Central memory CD8-positive, alpha-beta T cell (primary cell): ENCODE measurements around the gene CDC42SE2.
"Not testable (repeated sequence)": the region's sequence is repeated elsewhere in the genome, so short reads cannot be mapped to it uniquely, and the experiment has no call there.

ENCODE experiments used
- ATAC-seq: fragments of 150-1000 bp; cut with Tn5 transposase; replicated peaks from 2 replicates; pipeline ENCODE4 v1.10.0; 2022; ENCODE audit warnings: mild to moderate bottlenecking, moderate FRiP score, moderate number of reproducible peaks; ENCODE audit not compliant: poor library complexity, severe bottlenecking; ENCODE audit errors: extremely low read depth
- DNase-seq, 2 donors: peaks; one replicate each; pipeline ENCODE4 v3.0.0; 2021; ENCODE audit warnings: low spot score in 2 of 2
- H3K27ac Mint-ChIP-seq: one replicate; pipeline ENCODE4 v1.8.0; 2022; ENCODE audit warnings: low read depth, mild to moderate bottlenecking, moderate library complexity, mixed read lengths
- H3K27me3 Mint-ChIP-seq: one replicate; pipeline ENCODE4 v1.8.0; 2022; ENCODE audit warnings: mixed read lengths
- H3K36me3 Mint-ChIP-seq: one replicate; pipeline ENCODE4 v1.8.0; 2022; ENCODE audit warnings: mild to moderate bottlenecking, moderate library complexity, mixed read lengths; ENCODE audit not compliant: insufficient read depth
- H3K4me1 Mint-ChIP-seq: one replicate; pipeline ENCODE4 v1.8.0; 2022; ENCODE audit warnings: mixed read lengths
- H3K4me3 Mint-ChIP-seq: one replicate; pipeline ENCODE4 v1.8.0; 2022; ENCODE audit warnings: mild to moderate bottlenecking, moderate library complexity, mixed read lengths
- H3K9me3 Mint-ChIP-seq: one replicate; pipeline ENCODE4 v1.8.0; 2022; ENCODE audit warnings: mixed read lengths

Gene CDC42SE2

DNA sequence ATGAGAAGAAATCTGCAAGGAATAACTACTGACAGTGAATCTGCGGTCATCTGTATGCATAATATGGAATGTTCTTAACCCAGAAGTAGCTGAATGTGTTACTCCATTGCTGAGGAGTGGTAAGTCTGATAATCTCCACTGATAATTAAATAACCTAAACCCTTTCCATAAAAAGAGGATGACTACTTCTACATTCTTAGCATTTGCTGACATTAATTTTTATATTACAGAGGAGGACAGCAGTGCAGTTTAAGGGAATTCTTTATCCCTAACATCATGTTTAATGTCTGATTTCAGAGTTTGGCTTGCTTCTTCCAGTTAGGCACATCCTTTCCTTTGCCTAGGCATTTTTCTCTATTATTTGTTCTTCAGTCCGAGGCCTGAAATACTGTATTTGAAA is 52.2 kb downstream of the CDC42SE2 start:
- H3K27ac Mint-ChIP-seq: peak overlapping the region; percentile 69
- H3K9me3 Mint-ChIP-seq: no peaks in the 10 kb centered on the region
- ATAC-seq: no peak
- H3K36me3 Mint-ChIP-seq: peaks cover 63% of the 10 kb centered on the region
- no peaks in the 10 kb centered on the region for H3K27me3 Mint-ChIP-seq
- peak overlapping the region; percentile 6 for H3K4me3 Mint-ChIP-seq
- H3K4me1 Mint-ChIP-seq: peaks cover 71% of the 10 kb centered on the region
- DNase-seq: no peak

DNA sequence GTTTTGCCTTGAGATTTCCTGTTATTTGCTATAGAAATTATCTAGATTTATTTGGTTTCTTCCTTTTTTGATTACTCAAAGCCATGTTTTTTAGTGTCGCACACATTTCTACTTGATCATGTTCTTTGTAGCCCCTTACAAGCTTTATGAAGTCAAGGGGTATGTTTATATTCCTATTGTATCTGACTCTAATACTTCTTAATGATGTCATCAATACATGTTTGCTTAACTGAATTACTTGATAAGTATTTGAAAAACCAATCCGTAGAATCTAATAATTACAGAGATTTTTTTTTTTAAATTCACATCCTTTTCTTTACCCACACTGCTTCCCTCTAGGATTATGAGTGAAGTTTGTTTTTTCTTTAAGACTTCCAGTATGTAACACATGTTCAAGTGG is 53.0 kb downstream of the CDC42SE2 start:
- no peak overlapping the region for H3K4me3 Mint-ChIP-seq
- no peaks in the 10 kb centered on the region for H3K27me3 Mint-ChIP-seq
- H3K36me3 Mint-ChIP-seq: peaks cover 67% of the 10 kb centered on the region
- DNase-seq: no peak
- H3K27ac Mint-ChIP-seq: peak overlapping the region; percentile 60
- H3K4me1 Mint-ChIP-seq: peaks cover 70% of the 10 kb centered on the region
- no peak for ATAC-seq
- no peaks in the 10 kb centered on the region for H3K9me3 Mint-ChIP-seq

DNA sequence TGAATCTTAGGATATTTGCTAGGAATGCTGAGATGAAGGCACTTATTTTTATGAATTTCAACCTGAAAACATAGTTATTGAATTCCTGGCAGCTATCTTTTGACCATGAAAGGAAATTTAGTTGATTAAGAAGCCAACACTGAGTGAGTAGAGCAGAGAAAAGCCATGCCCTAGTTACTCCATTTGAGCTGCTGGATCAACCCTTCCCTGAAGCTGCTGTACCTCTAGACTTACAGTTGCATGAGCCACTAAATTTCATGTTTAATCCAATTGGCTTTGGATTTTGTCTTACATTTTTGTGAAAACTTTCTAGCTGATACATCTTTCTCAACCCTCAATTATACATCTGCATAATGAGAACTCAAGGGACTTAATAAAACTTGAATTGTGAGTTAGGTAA is 54.6 kb downstream of the CDC42SE2 start:
- peaks cover 62% of the 10 kb centered on the region for H3K36me3 Mint-ChIP-seq
- no peak for ATAC-seq
- peak overlapping the region; percentile 60 for H3K27ac Mint-ChIP-seq
- no peaks in the 10 kb centered on the region for H3K9me3 Mint-ChIP-seq
- no peak overlapping the region for H3K4me3 Mint-ChIP-seq
- DNase-seq: no peak
- H3K27me3 Mint-ChIP-seq: no peaks in the 10 kb centered on the region
- peaks cover 66% of the 10 kb centered on the region for H3K4me1 Mint-ChIP-seq

DNA sequence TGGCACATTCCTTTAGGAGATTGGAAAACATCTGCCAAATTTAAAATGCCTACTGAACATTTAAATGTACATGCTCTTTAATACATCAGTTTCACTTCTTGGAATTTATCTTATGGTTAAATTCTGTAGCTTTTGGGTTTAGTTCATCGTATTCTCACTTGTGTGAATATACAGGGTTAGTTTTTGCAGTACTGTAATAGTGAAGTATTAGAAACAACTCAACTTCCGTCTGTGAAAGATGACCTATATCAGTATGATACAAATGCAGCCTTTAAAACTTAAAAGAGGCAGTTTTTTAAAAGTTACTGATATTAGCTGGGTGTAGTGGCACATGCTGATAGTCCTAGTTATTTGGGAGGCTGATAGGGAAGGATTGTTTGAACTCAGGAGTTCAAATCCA is 57.2 kb downstream of the CDC42SE2 start:
- H3K4me1 Mint-ChIP-seq: peaks cover 65% of the 10 kb centered on the region
- H3K27ac Mint-ChIP-seq: peak overlapping the region; percentile 88
- no peak for DNase-seq
- peaks cover 59% of the 10 kb centered on the region for H3K36me3 Mint-ChIP-seq
- no peaks in the 10 kb centered on the region for H3K27me3 Mint-ChIP-seq
- H3K4me3 Mint-ChIP-seq: peak overlapping the region; percentile 59
- ATAC-seq: no peak
- H3K9me3 Mint-ChIP-seq: no peaks in the 10 kb centered on the region

DNA sequence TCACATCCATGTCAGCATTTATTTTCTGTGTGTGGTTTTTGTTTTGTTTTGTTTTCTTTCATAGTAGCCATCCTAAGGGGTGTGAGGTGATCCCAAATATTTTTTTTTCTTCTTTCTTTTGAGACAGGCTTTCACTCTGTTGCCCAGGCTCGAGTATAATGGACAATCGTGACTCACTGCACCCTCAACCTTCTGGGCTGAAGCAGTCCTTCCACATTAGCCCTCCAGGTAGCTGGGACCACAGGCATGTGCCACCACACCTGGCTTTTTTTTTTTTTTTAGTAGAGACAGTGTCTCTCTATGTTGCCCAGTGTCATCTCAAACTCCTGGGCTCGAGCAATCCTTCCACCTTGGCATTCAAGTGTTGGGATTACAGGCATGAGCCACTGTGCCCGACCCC is 59.1 kb downstream of the CDC42SE2 start:
- peak overlapping the region; percentile 68 for H3K4me3 Mint-ChIP-seq
- H3K27ac Mint-ChIP-seq: peak overlapping the region; percentile 88
- DNase-seq (no peak), ATAC-seq (no peak)
- H3K27me3 Mint-ChIP-seq: no peaks in the 10 kb centered on the region
- H3K4me1 Mint-ChIP-seq: peaks cover 66% of the 10 kb centered on the region
- H3K9me3 Mint-ChIP-seq: no peaks in the 10 kb centered on the region
- peaks cover 48% of the 10 kb centered on the region for H3K36me3 Mint-ChIP-seq

DNA sequence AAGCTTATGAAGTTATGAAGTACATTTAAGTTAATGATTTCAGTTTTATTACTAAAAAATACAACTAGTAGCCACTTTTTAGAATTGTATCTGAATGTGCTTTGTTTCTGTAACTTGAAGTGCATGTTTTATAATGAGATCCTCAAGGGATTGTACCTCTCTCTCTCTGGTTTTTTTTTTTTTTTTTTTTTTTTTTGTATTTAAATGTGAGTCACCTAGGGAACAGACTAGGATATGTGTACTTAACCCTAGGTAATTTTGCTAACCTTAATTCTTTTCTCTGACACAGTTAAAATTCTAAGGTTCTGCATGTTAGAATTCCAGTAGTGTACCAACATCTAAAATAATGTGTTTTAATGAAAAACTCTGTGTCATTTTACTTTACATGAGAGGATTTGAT is 59.5 kb downstream of the CDC42SE2 start:
- no peaks in the 10 kb centered on the region for H3K27me3 Mint-ChIP-seq
- peaks cover 48% of the 10 kb centered on the region for H3K36me3 Mint-ChIP-seq
- ATAC-seq (no peak), DNase-seq (no peak)
- H3K4me1 Mint-ChIP-seq: peaks cover 70% of the 10 kb centered on the region
- no peak overlapping the region for H3K4me3 Mint-ChIP-seq
- H3K27ac Mint-ChIP-seq: peak overlapping the region; percentile 88
- no peaks in the 10 kb centered on the region for H3K9me3 Mint-ChIP-seq

DNA sequence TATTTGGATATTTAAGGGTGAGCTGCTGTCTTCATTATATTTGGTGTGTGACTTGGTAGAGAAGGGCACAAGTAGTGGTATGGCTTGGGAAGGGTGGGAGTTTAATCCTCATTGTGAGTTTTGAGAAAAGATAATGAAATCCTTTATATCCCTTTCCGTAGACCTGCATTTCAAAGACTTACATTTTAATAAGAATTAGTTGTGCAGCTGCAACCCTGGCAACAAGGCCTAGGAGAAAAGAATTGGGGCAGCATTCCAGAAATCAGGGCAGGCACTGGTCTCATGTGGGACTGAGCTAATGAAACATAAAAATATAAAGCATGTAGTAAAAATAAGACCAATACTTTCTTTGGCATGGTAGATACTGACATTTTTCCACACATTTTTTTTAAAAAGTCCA is 60.5 kb downstream of the CDC42SE2 start:
- peaks cover 44% of the 10 kb centered on the region for H3K36me3 Mint-ChIP-seq
- peaks cover 80% of the 10 kb centered on the region for H3K4me1 Mint-ChIP-seq
- H3K27me3 Mint-ChIP-seq: no peaks in the 10 kb centered on the region
- H3K27ac Mint-ChIP-seq: peak overlapping the region; percentile 88
- DNase-seq: no peak
- H3K9me3 Mint-ChIP-seq: no peaks in the 10 kb centered on the region
- ATAC-seq: no peak
- H3K4me3 Mint-ChIP-seq: peak overlapping the region; percentile 26

DNA sequence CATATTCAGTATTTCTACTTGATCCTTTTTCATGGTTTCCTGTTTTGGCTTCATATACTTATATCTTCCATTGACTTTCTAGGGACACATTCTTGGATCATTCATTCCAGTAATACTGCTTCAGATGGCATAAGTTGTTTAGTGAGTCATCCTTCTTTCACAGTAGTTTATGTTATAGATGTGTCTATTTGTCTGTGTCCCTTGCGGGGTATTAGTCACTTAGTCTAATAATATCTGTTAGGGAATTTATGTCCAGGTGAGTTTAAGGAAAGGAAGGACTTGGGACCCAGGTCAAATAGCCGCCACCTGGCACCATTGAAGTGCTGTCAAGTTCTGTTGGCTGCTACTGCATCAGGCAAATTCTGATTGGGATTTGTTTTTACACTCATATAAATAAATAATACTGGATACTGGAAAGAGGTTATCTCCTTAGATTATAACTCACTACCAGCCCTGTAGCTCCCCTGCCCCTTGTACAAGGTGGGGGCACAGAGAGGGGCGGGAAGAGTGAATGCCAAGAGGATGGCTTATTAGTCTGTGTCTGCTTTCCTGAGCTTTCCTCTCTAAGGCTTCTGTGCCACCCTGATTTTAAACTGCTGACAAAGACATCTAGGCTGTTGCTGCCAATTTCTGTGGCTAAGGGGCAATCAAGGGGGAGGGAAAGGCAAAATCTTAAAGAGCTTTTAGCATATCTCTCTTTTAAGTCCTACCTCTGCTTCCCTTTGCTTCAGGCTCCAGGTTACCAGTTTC is 64.9 kb downstream of the CDC42SE2 start:
- Mint-ChIP-seq H3K4me1 (peaks cover 63% of the 10 kb centered on the region), H3K27ac (peak overlapping the region; percentile 29), H3K4me3 (peak overlapping the region; percentile 54), H3K27me3 (no peaks in the 10 kb centered on the region), H3K9me3 (no peaks in the 10 kb centered on the region), H3K36me3 (peaks cover 28% of the 10 kb centered on the region)
- DNase-seq (no peak), ATAC-seq (no peak)

DNA sequence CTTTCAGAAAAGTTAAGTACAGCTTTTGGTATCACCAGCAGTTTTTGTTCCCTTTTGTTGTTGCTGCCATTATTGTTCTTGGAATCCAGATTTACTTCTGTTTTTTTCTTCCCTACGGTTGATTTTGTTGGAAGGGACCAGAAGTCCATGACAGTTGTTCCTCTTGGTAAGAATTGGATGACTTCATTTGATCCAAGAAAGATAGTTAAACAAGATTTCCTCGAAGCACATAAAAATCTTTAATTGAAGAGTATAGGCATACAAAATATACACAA is 65.4 kb downstream of the CDC42SE2 start:
- Mint-ChIP-seq H3K9me3 (no peaks in the 10 kb centered on the region), H3K27me3 (no peaks in the 10 kb centered on the region), H3K4me1 (peaks cover 64% of the 10 kb centered on the region), H3K27ac (peak overlapping the region; percentile 29), H3K4me3 (peak overlapping the region; percentile 54), H3K36me3 (peaks cover 28% of the 10 kb centered on the region)
- DNase-seq (no peak), ATAC-seq (no peak)

DNA sequence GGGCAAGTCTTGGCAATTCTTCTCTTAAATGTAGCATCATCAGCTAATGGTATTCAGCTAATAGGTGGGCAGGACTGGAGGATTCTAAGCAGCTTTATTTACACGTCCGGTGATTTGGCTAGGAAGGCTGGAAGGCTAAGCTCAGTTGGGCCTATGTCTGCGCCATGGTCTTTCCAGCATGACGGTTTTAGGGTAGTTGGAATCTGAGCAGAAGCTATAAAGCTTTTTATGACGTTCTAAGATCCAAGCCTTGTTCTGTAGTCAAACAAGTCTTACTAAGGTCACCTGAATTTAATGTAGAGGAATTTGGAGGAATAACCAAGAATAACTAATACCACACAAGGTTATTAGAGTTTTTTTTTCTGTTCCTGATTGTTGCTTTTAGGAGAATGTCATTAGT is 66.2 kb downstream of the CDC42SE2 start:
- Mint-ChIP-seq H3K27ac (no peak overlapping the region), H3K9me3 (no peaks in the 10 kb centered on the region), H3K4me3 (peak overlapping the region; percentile 54), H3K36me3 (peaks cover 28% of the 10 kb centered on the region), H3K27me3 (no peaks in the 10 kb centered on the region), H3K4me1 (peaks cover 65% of the 10 kb centered on the region)
- DNase-seq (no peak), ATAC-seq (no peak)

DNA sequence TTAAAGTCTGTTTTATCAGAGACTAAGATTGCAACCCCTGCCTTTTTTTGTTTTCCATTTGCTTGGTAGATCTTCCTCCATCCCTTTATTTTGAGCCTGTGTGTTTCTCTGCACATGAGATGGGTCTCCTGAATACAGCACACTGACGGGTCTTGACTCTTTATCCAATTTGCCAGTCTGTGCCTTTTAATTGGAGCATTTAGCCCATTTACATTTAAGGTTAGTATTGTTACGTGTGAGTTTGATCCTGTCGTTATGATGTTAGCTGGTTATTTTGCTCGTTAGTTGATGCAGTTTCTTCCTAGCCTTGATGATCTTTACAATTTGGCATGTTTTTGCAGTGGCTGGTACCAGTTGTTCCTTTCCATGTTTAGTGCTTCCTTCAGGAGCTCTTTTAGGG is 71.9 kb downstream of the CDC42SE2 start:
- DNase-seq, H3K27me3 Mint-ChIP-seq, ATAC-seq, H3K9me3 Mint-ChIP-seq: not testable (repeated sequence)
- peak overlapping the region; percentile 96 for H3K27ac Mint-ChIP-seq
- peaks cover 64% of the 10 kb centered on the region for H3K4me1 Mint-ChIP-seq
- H3K36me3 Mint-ChIP-seq: peaks cover 56% of the 10 kb centered on the region
- H3K4me3 Mint-ChIP-seq: peak overlapping the region; percentile 48

DNA sequence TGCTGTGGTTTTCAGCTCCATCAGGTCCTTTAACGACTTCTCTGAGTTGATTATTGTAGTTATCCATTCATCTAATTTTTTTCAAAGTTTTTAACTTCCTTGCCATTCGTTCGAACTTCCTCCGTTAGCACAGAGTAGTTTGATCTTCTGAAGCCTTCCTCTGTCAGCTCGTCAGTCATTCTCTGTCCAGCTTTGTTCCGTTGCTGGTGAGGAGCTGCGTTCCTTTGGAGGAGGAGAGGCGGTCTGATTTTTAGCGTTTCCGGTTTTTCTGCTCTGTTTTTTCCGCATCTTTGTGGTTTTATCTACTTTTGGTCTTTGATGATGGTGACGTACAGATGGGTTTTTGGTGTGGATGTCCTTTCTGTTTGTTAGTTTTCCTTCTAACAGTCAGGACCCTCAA is 72.9 kb downstream of the CDC42SE2 start:
- ATAC-seq, H3K27me3 Mint-ChIP-seq, H3K9me3 Mint-ChIP-seq: not testable (repeated sequence)
- peaks cover 64% of the 10 kb centered on the region for H3K36me3 Mint-ChIP-seq
- peaks cover 71% of the 10 kb centered on the region for H3K4me1 Mint-ChIP-seq
- H3K27ac Mint-ChIP-seq: peak overlapping the region; percentile 96
- peak in 1 of 2 donors; percentile 46 for DNase-seq
- H3K4me3 Mint-ChIP-seq: peak overlapping the region; percentile 79

DNA sequence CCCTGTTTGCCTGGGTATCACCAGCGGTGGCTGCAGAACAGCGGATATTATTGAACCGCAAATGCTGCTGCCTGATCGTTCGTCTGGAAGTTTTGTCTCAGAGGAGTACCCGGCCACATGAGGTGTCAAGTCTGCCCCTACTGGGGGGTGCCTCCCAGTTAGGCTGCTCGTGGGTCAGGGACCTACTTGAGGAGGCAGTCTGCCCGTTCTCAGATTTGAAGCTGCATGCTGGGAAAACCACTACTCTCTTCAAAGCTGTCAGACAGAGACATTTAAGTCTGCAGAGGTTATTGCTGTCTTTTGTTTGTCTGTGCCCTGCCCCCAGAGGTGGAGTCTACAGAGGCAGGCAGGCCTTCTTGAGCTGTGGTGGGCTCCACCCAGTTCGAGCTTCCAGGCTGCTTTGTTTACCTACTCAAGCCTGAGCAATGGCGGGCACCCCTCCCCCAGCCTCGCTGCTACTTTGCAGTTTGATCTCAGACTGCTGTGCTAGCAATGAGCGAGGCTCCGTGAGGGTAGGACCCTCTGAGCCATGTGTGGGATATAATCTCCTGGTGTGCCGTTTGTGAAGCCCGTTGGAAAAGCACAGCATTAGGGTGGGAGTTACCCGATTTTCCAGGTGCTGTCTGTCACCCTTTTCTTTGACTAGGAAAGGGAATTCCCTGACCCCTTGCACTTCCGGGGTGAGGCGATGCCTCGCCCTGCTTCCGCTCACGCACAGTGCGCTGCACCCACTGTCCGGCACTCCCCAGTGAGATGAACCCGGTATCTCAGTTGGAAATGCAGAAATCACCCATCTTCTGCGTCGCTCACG is 73.6 kb downstream of the CDC42SE2 start:
- Mint-ChIP-seq H3K27ac (peak overlapping the region; percentile 96), H3K4me3 (peak overlapping the region; percentile 79), H3K4me1 (peaks cover 71% of the 10 kb centered on the region), H3K36me3 (peaks cover 64% of the 10 kb centered on the region)
- not testable (repeated sequence) for H3K27me3 Mint-ChIP-seq, H3K9me3 Mint-ChIP-seq
- peak; percentile 46 to 78 for DNase-seq
- peak; percentile 64 for ATAC-seq
